HCT116 (cell line): ENCODE results near the gene UGT1A7. TPM values are rescaled to one million over a fixed set of nuclear protein-coding genes. Genes with fewer than 3 reads are reported as not detected.

Experiments
- ATAC-seq: fragments of 200-7000 bp; cut with Tn5 transposase; 2 replicates; pipeline ENCODE4 v1.9.1; 2020; ENCODE audit warnings: mild to moderate bottlenecking, moderate library complexity
- BruUV-seq: library from RNA; stranded (reverse); fragments of 400-500 nt; replicated peaks from 2 replicates; lab custom pipeline; 2021; lab: Mats Ljungman, UMichigan
- CTCF ChIA-PET: fragments of 300-600 bp; sonication (Branson Sonifier 250); formaldehyde crosslinking; loops from one replicate; lab custom pipeline; 2021; ENCODE audit warnings: antibody characterized with exemption; lab: Charles Lee
- POLR2A ChIA-PET: fragments of 300-600, 350-600 bp; sonication (Branson Sonifier 250); formaldehyde crosslinking; loops from one replicate; lab custom pipeline; 2021; ENCODE audit warnings: antibody characterized with exemption; lab: Charles Lee
- RAD21 ChIA-PET, 2 experiments: fragments of 300-600 bp; sonication (Branson Sonifier 250); formaldehyde crosslinking; loops; one replicate each; lab custom pipeline; 2023; ENCODE audit warnings: low total read pairs in 2 of 2; ENCODE audit not compliant: uncharacterized antibody in 2 of 2, unreplicated experiment in 2 of 2, low non-redundant PET in 1 of 2; lab: Charles Lee
- DNase-seq: peaks from one replicate; pipeline ENCODE4 v3.0.0-alpha.2; 2010; ENCODE audit warnings: low read depth, low spot score
- H2AFZ ChIP-seq: fragments of 200-600 bp; shearing (Covaris generic), sonication (generic); 2 replicates; pipeline ENCODE4 v1.6.1; 2017; ENCODE audit warnings: low read depth, mixed run types, mixed read lengths, antibody characterized with exemption, low read length; ENCODE audit not compliant: poor library complexity, severe bottlenecking
- H3K27ac ChIP-seq: 2 replicates; pipeline ENCODE4 v1.5.1; 2012; ENCODE audit warnings: low read depth, low read length
- H3K27me3 ChIP-seq: fragments of 200-600 bp; sonication (generic); 2 replicates; pipeline ENCODE4 v1.6.1; 2016; ENCODE audit warnings: mixed run types, low read length, mixed read lengths; ENCODE audit not compliant: insufficient read depth
- H3K36me3 ChIP-seq, 2 experiments: fragments of 200-500 bp in 1 of 2; fragments of 200-600 bp in 1 of 2; sonication (Bioruptor generic) in 1 of 2; sonication (generic) in 1 of 2; 2 replicates each; pipeline versions ENCODE4 v1.5.1 to v1.6.1; 2014 to 2016; ENCODE audit warnings: low read length in 2 of 2, inconsistent platforms in 1 of 2, mixed read lengths in 1 of 2, mixed run types in 1 of 2; ENCODE audit not compliant: insufficient read depth in 2 of 2, control insufficient read depth in 1 of 2
- H3K4me1 ChIP-seq, 2 experiments: fragments of 200-600 bp in 1 of 2; sonication (generic) in 1 of 2; 2 replicates each; pipeline versions ENCODE4 v1.5.1 to v1.6.1; 2012 to 2017; ENCODE audit warnings: low read length in 2 of 2, inconsistent platforms in 1 of 2, mild to moderate bottlenecking in 1 of 2, mixed read lengths in 1 of 2, mixed run types in 1 of 2, moderate library complexity in 1 of 2; ENCODE audit not compliant: insufficient read depth in 2 of 2, control insufficient read depth in 1 of 2
- H3K4me2 ChIP-seq: fragments of 200-600 bp; sonication (generic); 2 replicates; pipeline ENCODE4 v1.6.1; 2017; ENCODE audit warnings: mixed run types, low read length, mixed read lengths
- H3K4me3 ChIP-seq, 2 experiments: fragments of 200-600 bp in 1 of 2; sonication (generic) in 1 of 2; replicated peaks in 1 of 2; 2 replicates each; pipeline ENCODE4 v1.5.1; 2011 to 2016; ENCODE audit warnings: low read length in 2 of 2, control low read depth in 1 of 2, low read depth in 1 of 2, mild to moderate bottlenecking in 1 of 2, mixed read lengths in 1 of 2, mixed run types in 1 of 2
- H3K79me2 ChIP-seq: fragments of 200-600 bp; sonication (generic); 2 replicates; pipeline ENCODE4 v1.6.1; 2017; ENCODE audit warnings: mild to moderate bottlenecking, mixed run types, low read length, moderate library complexity, mixed read lengths; ENCODE audit not compliant: insufficient read depth
- H3K9ac ChIP-seq: fragments of 200-600 bp; sonication (generic); 2 replicates; pipeline ENCODE4 v1.6.1; 2016; ENCODE audit warnings: low read length, mixed read lengths
- H3K9me2 ChIP-seq: fragments of 200-600 bp; sonication (generic), shearing (Covaris generic); 2 replicates; pipeline ENCODE4 v1.6.1; 2017; ENCODE audit warnings: mixed run types, mild to moderate bottlenecking, moderate library complexity; ENCODE audit not compliant: insufficient read depth
- H3K9me3 ChIP-seq, 2 experiments: fragments of 200-500 bp in 1 of 2; fragments of 200-600 bp in 1 of 2; sonication (Bioruptor generic) in 1 of 2; sonication (generic) in 1 of 2; 2 replicates each; pipeline ENCODE4 v1.6.1; 2014 to 2017; ENCODE audit warnings: low read length in 2 of 2, mixed read lengths in 2 of 2, inconsistent platforms in 1 of 2, low read depth in 1 of 2, mild to moderate bottlenecking in 1 of 2, mixed run types in 1 of 2, moderate library complexity in 1 of 2; ENCODE audit not compliant: control insufficient read depth in 1 of 2, insufficient read depth in 1 of 2
- H4K20me1 ChIP-seq: fragments of 200-600 bp; sonication (generic), shearing (Covaris generic); 2 replicates; pipeline ENCODE4 v1.6.1; 2017; ENCODE audit warnings: mixed run types, mild to moderate bottlenecking, moderate library complexity; ENCODE audit not compliant: insufficient read depth
- EZH2 ChIP-seq: fragments of 200-600 bp; sonication (generic); IDR thresholded peaks from 2 replicates; pipeline ENCODE4 v1.6.1; 2017; ENCODE audit warnings: antibody characterized with exemption, mixed run types
- FOSL1 ChIP-seq: IDR thresholded peaks from 2 replicates; pipeline ENCODE4 v1.6.1; 2012; ENCODE audit warnings: low read depth
- SIN3A ChIP-seq: IDR thresholded peaks from 2 replicates; pipeline ENCODE4 v1.6.1; 2012; ENCODE audit warnings: low read depth
- intact Hi-C: fragments of 100-400 bp; cut with micrococcal nuclease; formaldehyde crosslinking; loops from 2 replicates; pipeline ENCODE4 v1.10.0; 2022
- total RNA-seq: library from RNA; stranded (reverse); gene quantifications from one replicate; pipeline ENCODE4 v1.2.1, GENCODE V29; 2021; ENCODE audit not compliant: unreplicated experiment

Gene UGT1A7
- total RNA-seq, 1 experiment from 2014 or later, result not detected

GRCh38 chr2:233799716-233800115 is 118.0 kb downstream of the UGT1A7 start:
- Histone ChIP-seq H3K9me2 (no peaks in the 10 kb centered on the region), H3K4me1 (peaks cover 5 to 9% of the 10 kb centered on the region in 2 experiments; a peak in 3 of 4 replicates), H4K20me1 (no peaks in the 10 kb centered on the region), H3K79me2 (no peaks in the 10 kb centered on the region), H3K9ac (no peak overlapping the region), H3K36me3 (no peaks in the 10 kb centered on the region), H2AFZ (no peak overlapping the region), H3K9me3 (no peaks in the 10 kb centered on the region), H3K4me3 (no peak overlapping the region), H3K27me3 (no peaks in the 10 kb centered on the region), H3K27ac (no peak overlapping the region), H3K4me2 (no peak overlapping the region)
- ATAC-seq (no peak), DNase-seq (no peak)
- ChIA-PET POLR2A (no interaction called here), CTCF (no interaction called here), RAD21 (no interaction called here)
- no peak for TF ChIP-seq FOSL1
- no TSS peak for BruUV-seq
- intact Hi-C loops, result no loop called here

GRCh38 chr2:233800208-233800607 is 118.5 kb downstream of the UGT1A7 start:
- H3K27ac ChIP-seq, result no peak overlapping the region
- no peak overlapping the region for H3K9ac ChIP-seq
- H3K9me3 ChIP-seq, result no peaks in the 10 kb centered on the region
- peaks cover 5 to 9% of the 10 kb centered on the region in 2 experiments; a peak in 3 of 4 replicates for H3K4me1 ChIP-seq
- POLR2A ChIA-PET, result no interaction called here
- no peaks in the 10 kb centered on the region for H3K79me2 ChIP-seq
- no peak overlapping the region for H3K4me2 ChIP-seq
- H3K36me3 ChIP-seq, result no peaks in the 10 kb centered on the region
- RAD21 ChIA-PET, result no interaction called here
- H3K27me3 ChIP-seq, result no peaks in the 10 kb centered on the region
- TF ChIP-seq EZH2, result no peak
- no peak for TF ChIP-seq SIN3A
- TF ChIP-seq, all 23 proteins: peak for 0
- no TSS peak for BruUV-seq
- Histone ChIP-seq H4K20me1 (no peaks in the 10 kb centered on the region), H3K4me3 (no peak overlapping the region), H2AFZ (no peak overlapping the region), H3K9me2 (no peaks in the 10 kb centered on the region)
- DNase-seq (no peak), ATAC-seq (no peak)
- intact Hi-C loops, result no loop called here
- CTCF ChIA-PET, result no interaction called here
